HG03196 (cell line): ENCODE measurements around the gene ABCB9.
A peak's percentile ranks its signal among the peaks of the same experiment; 100 is the strongest.

Experiments used
- ATAC-seq: cut with Tn5 transposase; IDR thresholded peaks from one replicate; pipeline ENCODE4 v1.9.1; 2021; ENCODE audit not compliant: unreplicated experiment

The ABCB9 gene

GRCh38 chr12:122982963-122983788 is 16.9 kb upstream of the ABCB9 start:
- no peak for ATAC-seq

DNA sequence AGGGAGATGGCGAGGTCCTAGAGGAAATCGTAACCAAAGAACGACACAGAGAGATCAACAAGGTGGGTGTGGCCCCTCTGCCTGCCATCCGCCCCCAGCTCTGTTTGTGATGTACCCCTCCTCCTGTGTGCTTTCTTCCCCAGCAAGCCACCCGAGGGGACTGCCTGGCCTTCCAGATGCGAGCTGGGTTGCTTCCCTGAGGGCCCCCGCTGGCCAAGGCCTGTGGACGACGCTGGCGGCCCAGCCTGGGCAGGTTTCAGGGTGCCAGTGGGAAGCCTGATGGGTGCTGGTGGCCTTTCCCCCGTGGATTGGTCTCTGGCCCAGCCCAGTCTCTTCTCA is 16.2 kb upstream of the ABCB9 start:
- ATAC-seq = no peak

DNA sequence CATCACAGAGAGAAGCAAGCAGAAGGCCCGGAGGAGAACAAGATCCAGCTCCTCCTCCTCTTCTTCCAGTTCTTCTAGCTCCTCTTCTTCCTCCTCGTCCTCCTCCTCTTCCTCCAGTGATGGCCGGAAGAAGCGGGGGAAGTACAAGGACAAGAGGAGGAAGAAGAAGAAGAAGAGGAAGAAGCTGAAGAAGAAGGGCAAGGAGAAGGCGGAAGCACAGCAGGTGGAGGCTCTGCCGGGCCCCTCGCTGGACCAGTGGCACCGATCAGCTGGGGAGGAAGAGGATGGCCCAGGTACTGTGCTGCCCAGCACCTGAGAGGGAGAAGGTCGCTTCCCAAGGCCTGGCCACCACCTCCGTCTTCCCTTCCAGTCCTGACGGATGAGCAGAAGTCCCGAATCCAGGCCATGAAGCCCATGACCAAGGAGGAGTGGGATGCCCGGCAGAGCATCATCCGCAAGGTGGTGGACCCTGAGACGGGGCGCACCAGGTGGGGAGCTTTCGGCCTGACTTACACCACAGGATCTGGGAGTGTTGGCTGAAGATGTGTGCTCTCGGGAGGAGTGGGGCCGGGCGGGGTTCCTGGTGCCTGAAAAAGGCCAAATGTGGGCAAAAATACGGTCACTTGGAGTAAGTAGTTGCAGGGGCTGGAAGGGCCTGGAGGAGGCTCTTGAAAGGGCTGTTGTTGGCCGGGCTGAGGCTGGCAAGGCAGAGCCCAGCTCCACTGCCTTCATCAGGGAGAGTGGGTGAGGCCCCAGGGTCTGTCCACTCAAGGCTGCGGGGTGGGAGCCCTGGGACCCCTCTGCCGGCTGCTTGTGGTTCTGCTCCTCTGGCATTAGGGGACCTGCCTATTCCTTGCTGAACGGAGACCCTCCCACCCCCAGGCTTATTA is 15.6 kb upstream of the ABCB9 start:
- no peak for ATAC-seq

- ATAC-seq = no peak
Observed at GRCh38 chr12:122981036-122981471, 14.8 kb upstream of the ABCB9 start.

GRCh38 chr12:122980183-122981035 is 14.1 kb upstream of the ABCB9 start, which contains the start of gene ARL6IP4:
ARL6IP4 (plus strand) TSS chr12:122980681; CDS start chr12:122981140, 459 bp downstream.
- peak; percentile 55 for ATAC-seq

DNA sequence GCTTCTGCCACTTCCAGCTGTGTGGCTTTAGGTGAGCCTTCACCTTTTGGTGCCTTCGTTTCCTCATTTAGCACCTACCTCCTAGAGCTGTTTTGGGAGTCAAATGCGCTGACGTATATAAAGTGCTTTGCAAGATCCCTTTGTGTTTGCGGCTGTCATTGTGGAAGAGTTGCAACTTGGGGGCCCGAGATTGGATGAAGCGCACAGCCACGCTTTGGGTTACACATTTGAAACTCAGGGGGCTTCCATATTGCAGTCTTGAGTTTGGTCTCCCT is 13.6 kb upstream of the ABCB9 start:
- ATAC-seq = no peak

DNA sequence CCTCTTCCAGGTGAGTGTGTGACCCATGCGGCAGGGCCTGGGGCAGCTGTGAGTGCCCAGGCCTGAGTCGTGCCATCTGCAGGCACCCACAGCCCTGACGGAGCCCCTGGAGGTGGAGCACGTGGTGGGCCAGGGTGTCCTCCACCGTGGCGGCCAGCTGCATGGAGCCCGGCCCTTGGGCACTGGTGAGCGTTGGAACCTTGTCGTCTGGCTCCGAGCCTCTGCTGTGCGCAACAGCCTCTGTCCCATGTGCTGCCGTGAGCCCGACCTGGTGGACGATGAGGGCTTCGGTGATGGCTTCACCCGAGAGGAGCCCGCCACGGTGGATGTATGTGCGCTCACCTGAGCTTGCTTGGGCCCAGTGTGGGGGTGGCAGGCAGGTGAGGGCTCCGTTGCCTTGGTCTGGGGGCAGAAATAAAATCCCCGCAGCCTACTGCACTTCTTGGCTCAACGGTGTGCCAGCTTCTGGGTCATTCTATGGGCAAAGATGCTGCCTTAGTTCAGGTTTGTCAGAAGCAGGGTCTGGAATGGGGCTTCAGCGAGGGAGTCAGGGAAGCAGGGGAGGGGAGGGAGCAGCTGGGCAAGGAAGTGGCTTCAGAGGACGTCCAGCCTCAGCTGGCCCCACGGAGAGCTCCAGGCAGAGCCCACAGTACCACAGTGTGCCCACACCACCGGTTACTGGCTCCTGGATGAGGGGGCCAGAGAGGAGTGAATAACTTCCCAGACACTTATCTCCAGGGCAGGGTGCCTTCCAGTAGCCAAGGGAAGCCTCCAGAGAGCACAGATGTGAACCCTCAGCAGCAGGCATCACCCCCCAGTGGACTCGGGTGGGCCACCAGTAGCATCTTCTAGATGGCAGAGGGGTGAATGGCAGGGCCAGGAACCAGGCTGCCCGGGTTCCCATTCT is 13.0 kb upstream of the ABCB9 start:
- no peak for ATAC-seq

DNA sequence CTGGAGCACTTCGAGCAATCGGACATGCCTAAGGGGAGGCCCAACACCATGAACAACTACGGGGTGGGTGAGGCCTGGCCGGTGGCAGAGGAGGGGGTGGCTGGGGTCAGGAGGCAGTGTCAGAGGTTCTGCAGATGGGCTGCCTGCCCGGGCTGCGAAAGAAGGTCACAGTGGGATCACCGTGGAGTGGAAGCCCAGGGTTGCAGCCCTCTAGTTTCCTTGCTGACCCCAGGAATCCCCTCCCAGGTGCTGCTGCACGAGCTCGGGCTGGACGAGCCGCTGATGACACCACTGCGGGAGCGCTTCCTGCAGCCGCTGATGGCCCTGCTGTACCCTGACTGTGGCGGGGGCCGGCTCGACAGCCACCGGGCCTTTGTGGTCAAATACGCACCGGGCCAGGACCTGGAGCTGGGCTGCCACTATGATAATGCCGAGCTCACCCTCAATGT is 12.3 kb upstream of the ABCB9 start:
- ATAC-seq = no peak

DNA sequence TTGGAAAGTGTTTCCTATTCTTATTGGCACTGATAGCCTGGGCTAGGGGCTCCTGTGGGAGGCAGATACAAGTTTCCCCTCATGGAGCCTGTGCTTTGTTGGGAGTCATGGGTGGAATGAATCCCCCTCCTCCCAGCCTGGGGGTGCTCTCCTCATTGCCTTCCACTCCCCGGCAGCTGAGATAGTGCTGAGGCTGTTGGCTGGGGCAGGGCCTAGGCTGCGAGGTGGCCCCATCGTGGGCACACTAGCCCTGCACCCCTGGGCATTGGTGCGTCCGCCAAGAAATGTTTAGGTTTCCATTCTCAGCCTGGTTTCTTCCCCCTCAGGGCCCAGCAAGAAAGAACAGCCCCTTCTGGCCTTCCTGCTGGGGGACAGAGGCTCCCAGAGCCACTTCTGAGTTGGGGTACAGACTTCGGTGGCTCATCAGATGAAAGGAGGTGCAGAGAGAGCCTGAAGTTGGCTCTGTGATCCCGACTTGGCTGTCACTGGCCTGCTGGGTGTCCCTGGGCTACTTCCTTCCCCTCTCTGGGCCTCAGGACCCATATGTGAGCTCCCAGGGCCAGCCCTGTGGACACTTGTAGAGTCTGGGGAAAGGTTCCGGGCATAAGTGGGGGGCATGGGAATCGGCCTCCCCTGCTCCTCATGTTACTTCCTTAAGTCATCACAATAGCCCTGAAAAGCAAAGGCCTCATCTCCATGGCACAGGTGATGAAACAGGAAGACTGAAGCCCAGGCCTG is 11.6 kb upstream of the ABCB9 start:
- ATAC-seq = no peak

- no peak for ATAC-seq
Observed at GRCh38 chr12:122977153-122977552, 10.9 kb upstream of the ABCB9 start.

DNA sequence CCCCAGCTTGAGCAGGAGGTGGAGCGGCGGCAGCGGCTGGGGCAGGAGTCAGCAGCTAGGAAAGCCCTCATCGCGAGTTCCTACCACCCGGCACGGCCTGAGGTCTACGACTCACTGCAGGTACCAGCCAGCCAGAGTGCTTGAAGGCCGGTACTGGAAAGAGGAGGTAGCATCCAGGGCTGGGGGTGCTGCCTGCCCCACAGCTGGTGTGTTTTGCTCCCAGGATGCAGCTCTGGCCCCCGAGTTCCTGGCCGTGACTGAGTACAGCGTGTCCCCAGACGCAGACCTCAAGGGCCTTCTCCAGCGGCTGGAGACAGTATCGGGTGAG is 10.3 kb upstream of the ABCB9 start:
- ATAC-seq = no peak

- ATAC-seq = no peak
Observed at GRCh38 chr12:122975790-122976647, 9.8 kb upstream of the ABCB9 start.

- peak; percentile 72 for ATAC-seq
Observed at GRCh38 chr12:122974892-122975789, 8.9 kb upstream of the ABCB9 start, which contains the start of gene OGFOD2. OGFOD2 (plus strand) TSS chr12:122975244; CDS start chr12:122975252, 8 bp downstream.

DNA sequence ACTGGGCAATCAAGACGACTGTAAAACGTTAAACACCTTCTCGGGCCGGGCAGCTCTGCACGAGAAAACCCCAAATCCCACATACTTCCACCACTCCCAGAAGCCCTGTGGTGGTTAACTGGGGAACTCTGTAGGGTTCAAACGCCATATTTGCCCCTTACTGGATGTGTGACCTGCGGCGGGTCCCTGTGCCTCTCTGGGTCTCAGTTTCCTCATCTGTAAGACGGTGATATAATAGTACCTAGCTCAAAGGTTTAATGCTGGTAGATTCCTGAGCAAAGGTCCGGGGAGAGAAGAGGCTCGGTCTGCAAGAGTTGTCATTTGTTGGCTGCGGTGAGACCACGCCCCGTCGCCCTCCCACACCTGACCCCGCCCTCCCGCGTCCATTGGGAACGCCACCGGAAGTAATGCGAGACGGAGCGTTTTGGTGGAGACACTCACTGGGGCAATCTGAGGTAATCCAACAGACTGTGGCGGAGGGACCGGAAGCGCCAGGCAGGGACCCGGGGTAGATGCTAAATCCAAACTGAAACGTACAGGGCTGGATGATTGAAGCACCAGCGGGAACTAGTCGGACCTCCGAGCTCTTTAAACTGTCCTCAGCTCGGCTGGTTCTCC is 8.1 kb upstream of the ABCB9 start:
- peak; percentile 78 for ATAC-seq

DNA sequence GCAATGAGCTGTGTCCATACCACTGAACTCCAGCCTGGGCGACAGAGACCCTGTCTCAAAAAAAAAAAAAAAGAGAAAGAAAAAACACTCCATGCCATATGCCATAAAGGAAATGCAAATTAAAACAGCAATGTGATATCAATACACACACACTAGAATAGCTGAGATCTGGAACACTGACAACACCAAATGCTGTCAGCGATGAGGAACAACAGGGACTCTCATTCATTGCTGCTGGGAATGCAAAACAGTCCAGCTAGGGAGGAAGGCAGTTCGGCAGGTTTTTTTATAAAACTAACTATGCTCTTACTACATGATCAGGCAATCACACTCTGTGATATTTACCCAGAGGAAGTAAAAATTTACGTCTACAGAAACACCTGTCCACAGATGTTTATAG is 3.4 kb upstream of the ABCB9 start:
- ATAC-seq = no peak

DNA sequence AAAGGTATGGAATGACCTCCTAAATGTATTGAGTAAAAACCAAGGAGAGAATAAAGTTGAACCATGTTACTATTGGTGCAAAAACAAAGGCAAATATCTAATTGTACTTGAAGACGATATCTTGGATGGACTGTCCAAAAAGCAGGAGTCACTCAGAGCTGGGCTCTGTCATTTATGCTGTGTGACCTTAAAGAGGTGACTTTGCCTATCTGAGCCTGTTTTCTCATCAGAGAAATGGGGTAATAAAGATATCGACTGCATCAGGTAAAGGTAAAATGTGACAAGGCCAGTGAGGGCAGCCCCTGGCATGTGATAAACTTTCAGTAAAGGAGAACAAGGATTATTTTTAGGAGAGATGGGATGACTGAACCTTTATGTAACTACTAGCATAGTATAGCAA is 1.8 kb upstream of the ABCB9 start:
- no peak for ATAC-seq
